ENCODE data around the gene CTU1.

CTU1 gene

DNA sequence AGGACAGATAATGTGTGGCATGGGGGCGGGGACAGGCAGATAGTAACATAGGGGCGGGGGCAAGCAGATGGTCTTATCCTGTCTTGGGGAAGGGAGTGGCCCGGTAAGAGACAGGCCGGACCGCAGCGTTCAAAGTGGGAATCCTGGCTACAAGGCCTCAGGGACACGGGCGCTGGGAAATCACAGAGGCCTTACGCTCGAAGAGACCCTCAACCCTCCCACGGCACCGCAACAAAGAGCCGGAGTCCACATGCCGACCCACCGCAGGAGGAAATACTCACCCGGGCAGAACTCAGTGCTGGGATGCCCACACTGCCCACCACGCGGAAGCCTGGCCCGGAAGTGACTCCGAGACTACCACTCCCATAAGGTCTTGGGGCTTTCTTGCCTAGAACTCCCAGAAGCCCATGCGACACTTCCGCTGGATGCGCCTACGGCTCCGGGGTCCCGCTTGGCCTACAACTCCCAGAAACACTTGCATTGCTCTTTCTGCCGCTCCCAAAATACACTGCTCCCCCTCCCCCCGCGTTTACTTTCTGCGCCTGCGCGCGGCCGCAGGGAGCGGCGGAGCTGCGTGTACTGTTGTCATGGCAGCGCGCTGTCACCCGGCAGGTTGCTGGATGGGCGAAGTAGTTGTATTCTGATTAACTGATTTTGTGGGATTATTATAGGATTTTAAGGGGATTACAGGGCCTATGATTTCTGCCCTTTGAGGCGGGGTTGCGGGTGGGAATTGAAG is at the start of gene CTU1:
TSS of gene CTU1 (minus strand) at position 344 of the 739 bp plus-strand sequence. CDS start 3,840 bp downstream, outside the sequence.
- DNase-seq (ENCODE audit: extremely low spot score): peak; percentile 97
- TF ChIP-seq, protein P1, sequence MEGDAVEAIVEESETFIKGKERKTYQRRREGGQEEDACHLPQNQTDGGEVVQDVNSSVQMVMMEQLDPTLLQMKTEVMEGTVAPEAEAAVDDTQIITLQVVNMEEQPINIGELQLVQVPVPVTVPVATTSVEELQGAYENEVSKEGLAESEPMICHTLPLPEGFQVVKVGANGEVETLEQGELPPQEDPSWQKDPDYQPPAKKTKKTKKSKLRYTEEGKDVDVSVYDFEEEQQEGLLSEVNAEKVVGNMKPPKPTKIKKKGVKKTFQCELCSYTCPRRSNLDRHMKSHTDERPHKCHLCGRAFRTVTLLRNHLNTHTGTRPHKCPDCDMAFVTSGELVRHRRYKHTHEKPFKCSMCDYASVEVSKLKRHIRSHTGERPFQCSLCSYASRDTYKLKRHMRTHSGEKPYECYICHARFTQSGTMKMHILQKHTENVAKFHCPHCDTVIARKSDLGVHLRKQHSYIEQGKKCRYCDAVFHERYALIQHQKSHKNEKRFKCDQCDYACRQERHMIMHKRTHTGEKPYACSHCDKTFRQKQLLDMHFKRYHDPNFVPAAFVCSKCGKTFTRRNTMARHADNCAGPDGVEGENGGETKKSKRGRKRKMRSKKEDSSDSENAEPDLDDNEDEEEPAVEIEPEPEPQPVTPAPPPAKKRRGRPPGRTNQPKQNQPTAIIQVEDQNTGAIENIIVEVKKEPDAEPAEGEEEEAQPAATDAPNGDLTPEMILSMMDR (IDR thresholded peaks at IDR 0.05; ENCODE audit: control extremely low read depth, extremely low read depth, low read depth, missing control alignments): no peak
- ChIA-PET POLR2A (interaction anchor here (0.6 kb wide), 1 partner anchor 379 kb away, joined by 5 read pairs; no protein-coding TSS in a partner anchor), CTCF (interaction anchor here (0.7 kb wide), 1 partner anchor 10 kb away, joined by 3 read pairs; no protein-coding TSS in a partner anchor)

- CTCF ChIA-PET: interaction anchor here (1.1 to 9.2 kb wide), 13 partner anchors 9 to 116 kb away, joined by 3 to 63 read pairs (median 6); no protein-coding TSS in a partner anchor
- DNase-seq (ENCODE audit: extremely low spot score): no peak
- POLR2A ChIA-PET: no interaction called here
- TF ChIP-seq, protein P1 (IDR thresholded peaks at IDR 0.05; ENCODE audit: control extremely low read depth, extremely low read depth, low read depth, missing control alignments): no peak
These were observed 49.1 kb upstream of the CTU1 start for GRCh38 chr19:51157265-51157664.

- ChIA-PET CTCF (interaction anchor here (0.8 to 9.2 kb wide), 9 partner anchors 9 to 103 kb away, joined by 3 to 63 read pairs (median 6); partner anchors contain the start of gene SIGLEC7), POLR2A (no interaction called here)
- TF ChIP-seq, protein P1 (IDR thresholded peaks at IDR 0.05; ENCODE audit: control extremely low read depth, extremely low read depth, low read depth, missing control alignments): no peak
- DNase-seq (ENCODE audit: extremely low spot score): no peak
These were observed 48.5 kb upstream of the CTU1 start for GRCh38 chr19:51156710-51157109.

DNA sequence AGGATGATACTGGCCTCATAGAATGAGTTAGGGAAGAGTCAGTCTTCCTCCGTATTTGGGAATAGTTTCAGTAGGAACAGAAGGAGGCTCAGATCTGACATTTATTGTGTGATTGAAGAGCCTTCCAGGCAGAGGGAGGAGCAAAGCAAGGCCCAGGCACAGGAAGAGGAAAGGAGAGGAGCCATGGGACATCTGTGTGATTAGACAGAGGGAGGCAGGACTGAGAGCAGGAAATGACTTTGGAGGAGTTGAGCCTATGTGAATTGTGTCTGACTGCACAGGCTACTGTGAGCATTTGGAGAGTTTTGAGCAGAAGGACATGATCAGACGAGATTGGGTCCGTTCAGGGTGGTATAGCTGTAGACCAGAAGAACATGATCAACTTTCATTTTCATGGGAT is 42.4 kb upstream of the CTU1 start:
- CTCF ChIA-PET: interaction anchor here (8.1 kb wide), 1 partner anchor 7 kb away, joined by 49 read pairs; no protein-coding TSS in a partner anchor
- TF ChIP-seq, protein P1 (IDR thresholded peaks at IDR 0.05; ENCODE audit: control extremely low read depth, extremely low read depth, low read depth, missing control alignments): no peak
- POLR2A ChIA-PET: no interaction called here
- no peak for DNase-seq (ENCODE audit: extremely low spot score)

GRCh38 chr19:51148580-51148979 is 40.4 kb upstream of the CTU1 start:
- CTCF ChIA-PET: interaction anchor here (1.1 to 8.1 kb wide), 4 partner anchors 9 to 111 kb away, joined by 3 to 49 read pairs (median 4); no protein-coding TSS in a partner anchor
- TF ChIP-seq, protein P1 (IDR thresholded peaks at IDR 0.05; ENCODE audit: control extremely low read depth, extremely low read depth, low read depth, missing control alignments): no peak
- POLR2A ChIA-PET: no interaction called here
- no peak for DNase-seq (ENCODE audit: extremely low spot score)

DNA sequence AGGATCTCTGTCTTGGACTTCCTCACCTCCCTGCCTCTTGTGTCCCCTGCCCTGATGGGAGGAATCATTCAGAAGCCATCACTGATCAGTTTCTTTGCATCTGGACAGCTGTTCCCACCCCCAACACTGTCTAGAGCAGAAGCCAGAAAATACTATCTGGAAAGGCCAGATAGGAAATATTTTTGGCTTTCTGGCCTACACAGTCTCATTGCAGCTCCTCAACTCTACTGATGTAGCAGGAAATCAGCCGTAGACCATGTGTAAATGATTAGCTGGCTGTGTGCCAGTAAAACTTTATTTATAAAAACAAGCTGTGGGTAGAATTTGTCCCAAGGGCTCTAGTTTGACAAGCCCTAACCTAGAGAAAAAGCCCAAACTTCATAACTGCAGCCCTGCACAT is 39.5 kb upstream of the CTU1 start:
- ChIA-PET CTCF (interaction anchor here (0.8 to 8.1 kb wide), 4 partner anchors 10 to 112 kb away, joined by 3 to 49 read pairs (median 4); no protein-coding TSS in a partner anchor), POLR2A (no interaction called here)
- TF ChIP-seq, protein P1 (IDR thresholded peaks at IDR 0.05; ENCODE audit: control extremely low read depth, extremely low read depth, low read depth, missing control alignments): no peak
- DNase-seq (ENCODE audit: extremely low spot score): no peak

All from GM10248 (cell line).